Endodermal cell (in vitro differentiated cells): Measurements from ENCODE around the gene SPRED2. TPM values are rescaled to one million over a fixed set of nuclear protein-coding genes. Genes with fewer than 3 reads are reported as not detected.

Source experiments
- DNase-seq: peaks from one replicate; pipeline ENCODE4 v3.0.0-alpha.2; 2017
- H3K27ac ChIP-seq: 2 replicates; pipeline ENCODE4 v1.5.1; 2013; ENCODE audit warnings: mild to moderate bottlenecking, low read depth, low read length, moderate library complexity
- H3K27me3 ChIP-seq: 2 replicates; pipeline ENCODE4 v1.6.1; 2013; ENCODE audit warnings: mild to moderate bottlenecking, low read length, moderate library complexity; ENCODE audit not compliant: insufficient read depth, control insufficient read depth, poor library complexity, severe bottlenecking
- H3K36me3 ChIP-seq: 2 replicates; pipeline ENCODE4 v1.7.0; 2013; ENCODE audit warnings: mild to moderate bottlenecking, low read length, moderate library complexity; ENCODE audit not compliant: control insufficient read depth, insufficient read depth
- H3K4me1 ChIP-seq: one replicate; pipeline ENCODE4 v1.7.0; 2013; ENCODE audit warnings: low read length; ENCODE audit not compliant: control insufficient read depth, insufficient read depth
- H3K4me3 ChIP-seq: 2 replicates; pipeline ENCODE4 v1.5.1; 2013; ENCODE audit warnings: mild to moderate bottlenecking, low read length, moderate library complexity
- H3K9ac ChIP-seq: 2 replicates; pipeline ENCODE4 v1.6.1; 2013; ENCODE audit warnings: mild to moderate bottlenecking, low read length, moderate library complexity; ENCODE audit not compliant: poor library complexity, severe bottlenecking; ENCODE audit errors: extremely low read depth
- H3K9me3 ChIP-seq: 2 replicates; pipeline ENCODE4 v1.6.1; 2013; ENCODE audit warnings: mild to moderate bottlenecking, low read length, moderate library complexity; ENCODE audit not compliant: control insufficient read depth
- H3K27ac Mint-ChIP-seq: 2 replicates; pipeline ENCODE4 v1.8.0; 2020; ENCODE audit warnings: mixed read lengths
- H3K27me3 Mint-ChIP-seq: 2 replicates; pipeline ENCODE4 v1.8.0; 2021; ENCODE audit warnings: mild to moderate bottlenecking, mixed read lengths; ENCODE audit not compliant: insufficient read depth
- H3K36me3 Mint-ChIP-seq: 2 replicates; pipeline ENCODE4 v1.8.0; 2020; ENCODE audit warnings: low read depth, mixed read lengths
- H3K4me1 Mint-ChIP-seq: 2 replicates; pipeline ENCODE4 v1.8.0; 2020; ENCODE audit warnings: mixed read lengths
- H3K4me3 Mint-ChIP-seq: 2 replicates; pipeline ENCODE4 v1.8.0; 2020; ENCODE audit warnings: mild to moderate bottlenecking, moderate library complexity, mixed read lengths
- H3K9me3 Mint-ChIP-seq: 2 replicates; pipeline ENCODE4 v1.8.0; 2020; ENCODE audit warnings: mild to moderate bottlenecking, mixed read lengths
- CTCF ChIP-seq: fragments of 200-600 bp; sonication (generic); conservative IDR thresholded peaks from 2 replicates; pipeline ENCODE4 v1.5.0; 2021; ENCODE audit warnings: antibody characterized with exemption, mild to moderate bottlenecking
- WGBS, 2 experiments: methylation state at CpG; one replicate each; pipeline versions ENCODE4 v1.1.5 to v1.1.7; 2013; ENCODE audit warnings: missing lambda C conversion rate in 2 of 2, mixed read lengths in 1 of 2; ENCODE audit not compliant: insufficient coverage in 1 of 2, insufficient read length in 1 of 2; 5-methylcytosine and 5-hydroxymethylcytosine counted together
- total RNA-seq, 2 donors: library from RNA; stranded (reverse); fragmentation: NEBNext Ultra II Directional in 1 of 2; extraction: Animal tissue kit (Norgen Biotek cat#: 25700) in 1 of 2; gene quantifications; 2 replicates in 1 of 2; 3 replicates in 1 of 2; pipeline ENCODE4 v1.2.1, GENCODE V29; 2021

The SPRED2 gene
- total RNA-seq, 2 donors from 2014 or later, result 60.3 to 70.1 TPM

- peaks cover 2% of the 10 kb centered on the region for H3K9me3 Mint-ChIP-seq
- Histone ChIP-seq H3K4me3 (no peak overlapping the region), H3K9ac (no peak overlapping the region), H3K36me3 (no peaks in the 10 kb centered on the region), H3K27ac (no peak overlapping the region), H3K4me1 (no peaks in the 10 kb centered on the region), H3K9me3 (no peaks in the 10 kb centered on the region), H3K27me3 (no peaks in the 10 kb centered on the region)
- no peak overlapping the region for H3K27ac Mint-ChIP-seq
- DNase-seq, result no peak
- no peak overlapping the region for H3K4me3 Mint-ChIP-seq
- peaks cover under 1% of the 10 kb centered on the region for H3K4me1 Mint-ChIP-seq
- WGBS, 2 experiments, result 87% methylated on average over 1 of the region's 1 CpG; no CpG with 5 or more reads in 1 of the 2 experiments
- H3K36me3 Mint-ChIP-seq, result no peaks in the 10 kb centered on the region
- TF ChIP-seq CTCF, result no peak
- H3K27me3 Mint-ChIP-seq, result peaks cover 38% of the 10 kb centered on the region
Measured at GRCh38 chr2:65450810-65451209, 18.4 kb upstream of the SPRED2 start.

- no peak for DNase-seq
- Histone ChIP-seq H3K9me3 (no peaks in the 10 kb centered on the region), H3K4me3 (no peak overlapping the region), H3K27me3 (no peaks in the 10 kb centered on the region), H3K4me1 (no peaks in the 10 kb centered on the region), H3K27ac (no peak overlapping the region), H3K9ac (no peak overlapping the region), H3K36me3 (no peaks in the 10 kb centered on the region)
- Mint-ChIP-seq H3K4me3 (no peak overlapping the region), H3K9me3 (peaks cover 2% of the 10 kb centered on the region), H3K36me3 (no peaks in the 10 kb centered on the region), H3K4me1 (no peaks in the 10 kb centered on the region), H3K27ac (no peak overlapping the region), H3K27me3 (peaks cover 37% of the 10 kb centered on the region)
- 93 to 96% methylated on average over 3 of the region's 3 CpGs for WGBS, 2 experiments
- no peak for TF ChIP-seq CTCF
Measured at GRCh38 chr2:65450393-65450792, 18.0 kb upstream of the SPRED2 start.

GRCh38 chr2:65443509-65444186, 11.2 kb upstream of the SPRED2 start:
- Histone ChIP-seq H3K36me3 (no peaks in the 10 kb centered on the region), H3K9ac (no peak overlapping the region), H3K4me1 (no peaks in the 10 kb centered on the region), H3K9me3 (no peaks in the 10 kb centered on the region), H3K27me3 (no peaks in the 10 kb centered on the region), H3K27ac (no peak overlapping the region), H3K4me3 (no peak overlapping the region)
- no peaks in the 10 kb centered on the region for H3K36me3 Mint-ChIP-seq
- TF ChIP-seq CTCF, result peak; percentile 60
- no peak overlapping the region for H3K4me3 Mint-ChIP-seq
- no peak for DNase-seq
- no peaks in the 10 kb centered on the region for H3K9me3 Mint-ChIP-seq
- H3K27me3 Mint-ChIP-seq, result peaks cover 17% of the 10 kb centered on the region
- WGBS, 2 experiments, result 76 to 80% methylated on average over 3 to 5 of the region's 5 CpGs
- H3K27ac Mint-ChIP-seq, result no peak overlapping the region
- peaks cover 13% of the 10 kb centered on the region for H3K4me1 Mint-ChIP-seq
